ENCODE data around the gene CALHM5. TPM values are rescaled to one million over a fixed set of nuclear protein-coding genes. Genes with fewer than 3 reads are reported as not detected.
A peak's percentile ranks its signal among the peaks of the same experiment; 100 is the strongest.
"Not testable (repeated sequence)": the region's sequence is repeated elsewhere in the genome, so short reads cannot be mapped to it uniquely, and the experiment has no call there.

CALHM5 gene
- total and polyA plus RNA-seq, 11 donors: 0.76 to 3.0 (median 1.8) TPM

DNA sequence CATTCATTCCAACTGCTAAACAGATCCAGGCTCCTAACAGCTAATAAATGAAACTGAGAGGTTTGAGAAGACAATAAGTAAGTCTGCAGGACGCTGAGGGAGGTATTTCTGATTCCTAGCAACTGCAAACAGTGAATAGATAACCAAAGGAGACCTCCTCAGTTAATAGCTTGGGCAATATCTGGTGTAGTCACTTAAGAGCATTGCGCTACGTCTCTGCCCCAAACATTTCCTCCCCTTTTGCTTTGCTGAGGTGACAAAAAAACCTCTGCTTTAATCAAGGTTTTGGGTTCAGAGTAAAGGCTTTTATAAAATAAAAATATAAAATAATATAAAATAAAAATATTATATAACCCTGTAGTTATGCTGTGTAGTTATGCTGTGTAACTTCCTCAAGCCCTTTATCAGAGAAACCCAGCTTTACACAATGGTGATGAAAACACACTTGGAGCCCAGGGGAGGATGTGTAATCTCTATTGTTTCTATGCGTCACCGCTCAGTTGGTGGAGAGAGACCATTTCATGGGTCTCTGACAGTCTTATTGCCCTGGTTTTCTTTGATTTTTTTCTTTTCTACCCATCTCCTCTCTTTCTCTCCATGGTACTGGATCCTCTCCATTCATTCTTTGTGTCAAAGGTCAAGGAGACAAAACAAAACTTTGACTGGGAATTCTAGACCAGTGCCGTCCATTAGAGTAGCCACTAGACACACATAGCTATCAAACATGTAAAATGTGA is 18.9 kb upstream of the CALHM5 start:
- Histone ChIP-seq H3K4me3 (no peak overlapping the region), H3K4me1 (no peaks in the 10 kb centered on the region), H3K27ac (no peak overlapping the region), H3K36me3 (no peaks in the 10 kb centered on the region), H3K27me3 (no peaks in the 10 kb centered on the region), H3K9me3 (peaks cover 0 to 15% (median 0%) of the 10 kb centered on the region in 12 donors)
- intact Hi-C loops (cut with DNase I): no loop called here
- WGBS, 4 donors: 64 to 70% (median 69%) methylated on average over 6 of the region's 6 CpGs
- no peak for ATAC-seq
- TF ChIP-seq POLR2A (IDR thresholded peaks at IDR 0.05): no peak
- TF ChIP-seq, protein P1, sequence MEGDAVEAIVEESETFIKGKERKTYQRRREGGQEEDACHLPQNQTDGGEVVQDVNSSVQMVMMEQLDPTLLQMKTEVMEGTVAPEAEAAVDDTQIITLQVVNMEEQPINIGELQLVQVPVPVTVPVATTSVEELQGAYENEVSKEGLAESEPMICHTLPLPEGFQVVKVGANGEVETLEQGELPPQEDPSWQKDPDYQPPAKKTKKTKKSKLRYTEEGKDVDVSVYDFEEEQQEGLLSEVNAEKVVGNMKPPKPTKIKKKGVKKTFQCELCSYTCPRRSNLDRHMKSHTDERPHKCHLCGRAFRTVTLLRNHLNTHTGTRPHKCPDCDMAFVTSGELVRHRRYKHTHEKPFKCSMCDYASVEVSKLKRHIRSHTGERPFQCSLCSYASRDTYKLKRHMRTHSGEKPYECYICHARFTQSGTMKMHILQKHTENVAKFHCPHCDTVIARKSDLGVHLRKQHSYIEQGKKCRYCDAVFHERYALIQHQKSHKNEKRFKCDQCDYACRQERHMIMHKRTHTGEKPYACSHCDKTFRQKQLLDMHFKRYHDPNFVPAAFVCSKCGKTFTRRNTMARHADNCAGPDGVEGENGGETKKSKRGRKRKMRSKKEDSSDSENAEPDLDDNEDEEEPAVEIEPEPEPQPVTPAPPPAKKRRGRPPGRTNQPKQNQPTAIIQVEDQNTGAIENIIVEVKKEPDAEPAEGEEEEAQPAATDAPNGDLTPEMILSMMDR (IDR thresholded peaks at IDR 0.05): no peak
- no peak for DNase-seq

DNA sequence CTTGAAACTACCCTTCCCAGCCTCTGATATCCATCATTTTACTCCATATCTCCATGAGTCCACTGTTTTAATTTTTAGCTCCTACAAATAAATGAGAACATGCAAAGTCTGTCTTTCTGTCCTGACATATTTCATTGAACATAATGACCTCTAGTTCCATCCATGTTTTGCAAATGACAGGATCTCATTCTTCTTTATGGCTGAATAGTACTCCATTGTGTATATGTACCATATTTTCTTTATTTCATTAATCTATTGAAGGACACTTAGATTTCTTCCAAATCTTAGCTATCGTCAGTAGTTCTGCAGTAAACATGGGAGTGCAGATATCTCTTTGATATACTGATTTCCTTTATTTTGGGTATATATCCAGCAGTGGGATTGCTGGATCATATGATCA is 16.3 kb upstream of the CALHM5 start:
- ATAC-seq; intact Hi-C loops (cut with DNase I); DNase-seq; H3K4me1 ChIP-seq; H3K4me3 ChIP-seq; H3K36me3 ChIP-seq; H3K27ac ChIP-seq; H3K27me3 ChIP-seq: not testable (repeated sequence)
- WGBS, 4 donors: 98 to 100% (median 98%) methylated on average over 1 of the region's 1 CpG
- peaks cover 0 to 11% (median 0%) of the 10 kb centered on the region in 12 donors for H3K9me3 ChIP-seq

DNA sequence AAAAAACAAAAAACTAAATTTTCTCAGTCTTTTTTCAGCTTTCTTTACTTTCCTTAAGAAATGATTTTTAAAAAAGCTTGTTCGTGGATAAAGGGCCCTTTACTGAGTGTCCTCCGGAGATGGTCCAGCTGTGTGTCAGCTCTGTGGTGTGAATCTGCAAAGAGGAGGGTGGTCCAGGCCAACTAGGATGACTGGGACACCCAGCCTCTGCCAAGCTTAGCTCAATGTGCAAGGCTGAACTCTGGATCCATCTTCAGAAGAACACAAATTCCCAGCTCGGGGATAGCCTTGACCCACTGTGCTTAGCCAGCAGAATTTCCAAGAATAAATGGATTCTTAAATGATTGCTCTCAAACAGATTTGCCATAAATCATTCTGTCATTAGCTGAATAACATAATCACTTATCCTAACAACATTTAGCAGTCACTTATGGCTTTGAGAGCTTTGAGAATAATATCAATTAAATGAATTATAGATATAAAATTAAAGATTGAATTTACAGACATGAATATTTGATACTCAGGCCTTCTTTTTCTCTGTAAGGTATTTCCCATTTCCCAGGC is 14.2 kb upstream of the CALHM5 start:
- H3K9me3 ChIP-seq: peaks cover 0 to 3% (median 0%) of the 10 kb centered on the region in 12 donors
- no peaks in the 10 kb centered on the region for H3K36me3 ChIP-seq
- H3K4me1 ChIP-seq: no peaks in the 10 kb centered on the region
- H3K4me3 ChIP-seq: no peak overlapping the region
- intact Hi-C loops (cut with DNase I): no loop called here
- 64 to 77% (median 71%) methylated on average over 3 of the region's 3 CpGs for WGBS, 4 donors
- ATAC-seq (peak in 1 of 4 donors; percentile 39), DNase-seq (no peak)
- TF ChIP-seq POLR2A (IDR thresholded peaks at IDR 0.05): no peak
- TF ChIP-seq, protein P1 (IDR thresholded peaks at IDR 0.05): no peak
- no peak overlapping the region for H3K27ac ChIP-seq
- no peaks in the 10 kb centered on the region for H3K27me3 ChIP-seq

DNA sequence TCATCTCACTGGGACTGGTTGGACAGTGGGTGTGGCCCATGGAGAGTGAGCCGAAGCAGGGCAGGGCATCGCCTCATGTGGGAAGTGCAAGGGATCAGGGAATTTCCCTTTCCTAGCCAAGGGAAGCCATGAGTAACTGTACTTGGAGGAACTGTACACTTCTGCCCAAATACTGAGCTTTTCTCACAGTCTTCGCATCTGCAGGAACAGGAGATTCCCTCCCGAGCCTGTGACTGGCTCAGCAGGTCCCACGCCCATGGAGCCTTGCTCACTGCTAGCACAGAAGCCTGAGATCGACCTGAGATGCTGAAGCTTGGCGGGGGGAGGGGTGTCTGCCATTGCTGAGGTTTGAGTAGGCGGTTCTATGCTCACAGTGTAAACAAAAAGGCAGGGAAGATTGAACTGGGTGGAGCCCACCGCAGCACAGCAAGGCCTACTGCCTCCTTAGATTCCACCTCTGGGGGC is 10.4 kb upstream of the CALHM5 start:
- H3K4me3 ChIP-seq: no peak overlapping the region
- WGBS, 4 donors: 66 to 84% (median 74%) methylated on average over 8 to 9 of the region's 9 CpGs
- ATAC-seq: no peak
- no peak for TF ChIP-seq POLR2A (IDR thresholded peaks at IDR 0.05)
- TF ChIP-seq, protein P1 (IDR thresholded peaks at IDR 0.05): no peak
- DNase-seq: no peak
- peaks cover 0 to 8% (median 0%) of the 10 kb centered on the region in 12 donors for H3K9me3 ChIP-seq
- intact Hi-C loops (cut with DNase I): no loop called here
- H3K4me1 ChIP-seq: no peaks in the 10 kb centered on the region
- H3K27me3 ChIP-seq: no peaks in the 10 kb centered on the region
- no peak overlapping the region for H3K27ac ChIP-seq
- no peaks in the 10 kb centered on the region for H3K36me3 ChIP-seq
